KMS-11 (cell line): ENCODE measurements around the gene SLC6A6.

ENCODE experiments used
- H2AFZ ChIP-seq: fragments of 200-600 bp; sonication (generic); 2 replicates; pipeline ENCODE4 v1.6.1; 2016; ENCODE audit warnings: antibody characterized with exemption, mixed run types, low read depth
- H3K27ac ChIP-seq: fragments of 200-600 bp; sonication (generic); 2 replicates; pipeline ENCODE4 v1.6.1; 2016; ENCODE audit warnings: mild to moderate bottlenecking, mixed run types
- H3K27me3 ChIP-seq: fragments of 200-600 bp; sonication (generic); 2 replicates; pipeline ENCODE4 v1.6.1; 2017; ENCODE audit warnings: mild to moderate bottlenecking, low read depth, mixed run types, moderate library complexity; ENCODE audit not compliant: insufficient read depth
- H3K36me3 ChIP-seq: fragments of 200-600 bp; sonication (generic); 2 replicates; pipeline ENCODE4 v1.6.1; 2017; ENCODE audit warnings: mild to moderate bottlenecking, mixed run types; ENCODE audit not compliant: insufficient read depth
- H3K4me1 ChIP-seq: fragments of 200-600 bp; sonication (generic); 2 replicates; pipeline ENCODE4 v1.6.1; 2016; ENCODE audit warnings: mild to moderate bottlenecking, low read depth, mixed run types; ENCODE audit not compliant: poor library complexity, severe bottlenecking
- H3K4me2 ChIP-seq: fragments of 200-600 bp; sonication (generic); 2 replicates; pipeline ENCODE4 v1.7.0; 2016; ENCODE audit warnings: mild to moderate bottlenecking, mixed run types
- H3K4me3 ChIP-seq: fragments of 200-600 bp; sonication (generic); IDR thresholded peaks from 2 replicates; pipeline ENCODE4 v1.6.1; 2017; ENCODE audit warnings: low read depth, low read length, mixed read lengths; ENCODE audit not compliant: insufficient read depth
- H3K79me2 ChIP-seq: fragments of 200-600 bp; sonication (generic); 2 replicates; pipeline ENCODE4 v1.6.1; 2016; ENCODE audit warnings: low read depth, mixed run types; ENCODE audit not compliant: insufficient read depth
- H3K9ac ChIP-seq: fragments of 200-600 bp; sonication (generic); 2 replicates; pipeline ENCODE4 v1.6.1; 2016; ENCODE audit warnings: mild to moderate bottlenecking, mixed run types
- H4K20me1 ChIP-seq: fragments of 200-600 bp; sonication (generic); 2 replicates; pipeline ENCODE4 v1.6.1; 2016; ENCODE audit warnings: mild to moderate bottlenecking, mixed run types; ENCODE audit not compliant: insufficient read depth
- CTCF ChIP-seq: fragments of 200-600 bp; sonication (generic); conservative IDR thresholded peaks from 2 replicates; pipeline ENCODE4 v1.6.1; 2017; ENCODE audit warnings: low read depth, mild to moderate bottlenecking, antibody characterized with exemption, low read length, moderate library complexity, mixed read lengths

Gene SLC6A6

GRCh38 chr3:14402304-14402811, at the start of gene SLC6A6:
Gene SLC6A6, plus strand, starts transcription at chr3:14402606. Its CDS starts 41,029 bp downstream, at chr3:14443635.
- peak within 1 kb of the TSS; percentile 78 for H2AFZ ChIP-seq
- H3K9ac ChIP-seq, result peak within 1 kb of the TSS; percentile 81
- peak within 1 kb of the TSS; percentile 90 for H3K27ac ChIP-seq
- no peaks in the 10 kb centered on the region for H4K20me1 ChIP-seq
- H3K27me3 ChIP-seq, result no peaks in the 10 kb centered on the region
- TF ChIP-seq CTCF, result no peak; the same call in 1 of the 2 replicates
- no peaks in the 10 kb centered on the region for H3K36me3 ChIP-seq
- H3K79me2 ChIP-seq, result peaks cover 36% of the 10 kb centered on the region
- peak within 1 kb of the TSS; percentile 59 for H3K4me3 ChIP-seq
- H3K4me1 ChIP-seq, result no peaks in the 10 kb centered on the region
- peak within 1 kb of the TSS; percentile 73 for H3K4me2 ChIP-seq

- no peak overlapping the region for H2AFZ ChIP-seq
- H3K4me1 ChIP-seq, result no peaks in the 10 kb centered on the region
- no peaks in the 10 kb centered on the region for H3K27me3 ChIP-seq
- no peaks in the 10 kb centered on the region for H4K20me1 ChIP-seq
- H3K36me3 ChIP-seq, result no peaks in the 10 kb centered on the region
- no peak overlapping the region for H3K9ac ChIP-seq
- no peak overlapping the region for H3K27ac ChIP-seq
- no peak overlapping the region for H3K4me2 ChIP-seq
- H3K4me3 ChIP-seq, result no peak overlapping the region
- H3K79me2 ChIP-seq, result no peaks in the 10 kb centered on the region
- no peak for TF ChIP-seq CTCF
Measured at GRCh38 chr3:14353502-14353901, 48.9 kb upstream of the SLC6A6 start.

GRCh38 chr3:14357463-14357862, 44.9 kb upstream of the SLC6A6 start:
- Histone ChIP-seq H3K9ac (no peak overlapping the region), H3K4me2 (no peak overlapping the region), H3K4me3 (no peak overlapping the region), H3K36me3 (no peaks in the 10 kb centered on the region), H3K27me3 (no peaks in the 10 kb centered on the region), H3K4me1 (no peaks in the 10 kb centered on the region), H2AFZ (no peak overlapping the region), H3K27ac (no peak overlapping the region), H4K20me1 (no peaks in the 10 kb centered on the region), H3K79me2 (no peaks in the 10 kb centered on the region)
- no peak for TF ChIP-seq CTCF

GRCh38 chr3:14358426-14359211, 43.8 kb upstream of the SLC6A6 start:
- H4K20me1 ChIP-seq, result no peaks in the 10 kb centered on the region

More at GRCh38 chr3:14358426-14359211, 43.8 kb upstream of the SLC6A6 start:
- no peaks in the 10 kb centered on the region for H3K36me3 ChIP-seq
- H2AFZ ChIP-seq, result no peak overlapping the region
- H3K27ac ChIP-seq, result no peak overlapping the region
- no peaks in the 10 kb centered on the region for H3K4me1 ChIP-seq
- no peak overlapping the region for H3K9ac ChIP-seq
- no peak for TF ChIP-seq CTCF
- no peaks in the 10 kb centered on the region for H3K79me2 ChIP-seq
- H3K4me3 ChIP-seq, result no peak overlapping the region
- H3K27me3 ChIP-seq, result no peaks in the 10 kb centered on the region
- H3K4me2 ChIP-seq, result no peak overlapping the region
